K562 (cell line): ENCODE measurements around the gene SULT1A2. TPM values are rescaled to one million over a fixed set of nuclear protein-coding genes. Genes with fewer than 3 reads are reported as not detected.

Experiments used
- ATAC-seq: fragments of 200-7000 bp; cut with Tn5 transposase; 3 replicates; pipeline ENCODE4 v1.9.1; 2020; ENCODE audit warnings: moderate library complexity
- BruUV-seq: library from RNA; stranded (reverse); fragments of 400-500 nt; replicated peaks from 2 replicates; lab custom pipeline; 2021; lab: Mats Ljungman, UMichigan
- CTCF ChIA-PET: fragments of 300-600 bp; formaldehyde crosslinking; extraction: SDS; loops from one replicate; lab custom pipeline; 2021; ENCODE audit warnings: low intra/inter-chr PET ratio; lab: Yijun Ruan, JAX
- POLR2A ChIA-PET: fragments of 300-600, 350-650 bp; sonication (Branson Sonifier 250); formaldehyde crosslinking; extraction: SDS; loops from one replicate; lab custom pipeline; 2021; ENCODE audit warnings: antibody characterized with exemption, inconsistent platforms; lab: Yijun Ruan, JAX
- DNase-seq, 4 experiments: peaks; one replicate each; pipeline versions ENCODE4 v3.0.0 to v3.0.0-alpha.2; 2011 to 2018; ENCODE audit warnings: low spot score in 3 of 4, mixed read lengths in 3 of 4; ENCODE audit errors: extremely low read depth in 1 of 4
- FAIRE-seq: peaks from 2 replicates; lab custom pipeline; 2011; peaks lifted over from hg19 to GRCh38; lab: Jason Lieb, UNC
- H2AFZ ChIP-seq: 2 replicates; pipeline ENCODE4 v1.6.0; 2011; ENCODE audit warnings: low read depth, low read length, control low read depth, inconsistent platforms
- H3K27ac ChIP-seq: fragments of 200-600 bp; 3 replicates; pipeline ENCODE4 v1.8.0; 2011; ENCODE audit warnings: low read depth, mild to moderate bottlenecking, control low read depth, inconsistent platforms, low read length, moderate library complexity, mixed read lengths; ENCODE audit errors: extremely low read depth
- H3K27me3 ChIP-seq, 2 experiments: fragments of 300-600 bp in 1 of 2; 2 replicates in 1 of 2; 3 replicates in 1 of 2; pipeline versions ENCODE4 v1.6.0 to v1.8.0; 2011; ENCODE audit warnings: inconsistent platforms in 2 of 2, low read length in 2 of 2, mild to moderate bottlenecking in 1 of 2, mixed read lengths in 1 of 2, moderate library complexity in 1 of 2; ENCODE audit not compliant: control insufficient read depth in 2 of 2, insufficient read depth in 2 of 2
- H3K36me3 ChIP-seq: fragments of 300-600 bp; 3 replicates; pipeline ENCODE4 v1.8.0; 2011; ENCODE audit warnings: mild to moderate bottlenecking, low read length, inconsistent platforms; ENCODE audit not compliant: control insufficient read depth, insufficient read depth
- H3K4me1 ChIP-seq, 2 experiments: fragments of 200-600 bp in 1 of 2; replicated peaks in 1 of 2; 2 replicates in 1 of 2; 3 replicates in 1 of 2; pipeline versions ENCODE4 v1.5.1 to v1.8.0; 2011; ENCODE audit warnings: inconsistent platforms in 2 of 2, low read length in 2 of 2, mild to moderate bottlenecking in 1 of 2, mixed read lengths in 1 of 2, moderate library complexity in 1 of 2; ENCODE audit not compliant: control insufficient read depth in 2 of 2, insufficient read depth in 2 of 2
- H3K4me2 ChIP-seq: 2 replicates; pipeline ENCODE4 v1.6.1; 2011; ENCODE audit warnings: low read length, control low read depth, inconsistent platforms, mixed read lengths; ENCODE audit not compliant: insufficient read depth
- H3K4me3 ChIP-seq: fragments of 200-600 bp; sonication (generic), shearing (Covaris generic); 2 replicates; pipeline ENCODE4 v1.5.1; 2016; ENCODE audit warnings: control low read depth, inconsistent platforms
- H3K79me2 ChIP-seq: fragments of 200-600 bp; 3 replicates; pipeline ENCODE4 v1.8.0; 2011; ENCODE audit warnings: low read length, inconsistent platforms; ENCODE audit not compliant: control insufficient read depth, insufficient read depth
- H3K9ac ChIP-seq, 2 experiments: 2 replicates each; pipeline versions ENCODE4 v1.6.0 to v1.6.1; 2011; ENCODE audit warnings: low read depth in 2 of 2, low read length in 2 of 2, control low read depth in 1 of 2, inconsistent platforms in 1 of 2, mild to moderate bottlenecking in 1 of 2, mixed read lengths in 1 of 2; ENCODE audit not compliant: insufficient read depth in 1 of 2
- H3K9me1 ChIP-seq: one replicate; pipeline ENCODE4 v1.6.0; 2011; ENCODE audit warnings: inconsistent platforms, mild to moderate bottlenecking, low read length, moderate library complexity; ENCODE audit not compliant: control insufficient read depth, insufficient read depth
- H3K9me3 ChIP-seq: replicated peaks from 2 replicates; pipeline ENCODE4 v1.5.1; 2011; ENCODE audit warnings: low read depth, low read length, inconsistent platforms; ENCODE audit not compliant: control insufficient read depth, insufficient read depth
- H4K20me1 ChIP-seq: replicated peaks from 2 replicates; pipeline ENCODE4 v1.6.1; 2011; ENCODE audit warnings: low read length, inconsistent platforms, mixed read lengths; ENCODE audit not compliant: control insufficient read depth, insufficient read depth
- CXXC5 ChIP-seq: fragments of 250-450 bp; sonication (Bioruptor Pico); IDR thresholded peaks from 2 replicates; pipeline ENCODE4 v1.8.0; 2022; ENCODE audit warnings: inconsistent platforms, mild to moderate bottlenecking, moderate library complexity
- HSF4 ChIP-seq: fragments of 250-450 bp; sonication (Bioruptor Pico); IDR thresholded peaks from 2 replicates; pipeline ENCODE4 v2.1.2; 2022; ENCODE audit warnings: mild to moderate bottlenecking, moderate library complexity, borderline replicate concordance
- IFI16 ChIP-seq: fragments of 250-450 bp; sonication (Bioruptor Pico); IDR thresholded peaks from 2 replicates; pipeline ENCODE4 v2.1.2; 2022; ENCODE audit warnings: mild to moderate bottlenecking, inconsistent platforms
- ILF3 ChIP-seq: fragments of 450-650 bp; IDR thresholded peaks from 2 replicates; pipeline ENCODE4 v1.6.1; 2018; ENCODE audit warnings: antibody characterized with exemption, mild to moderate bottlenecking, moderate library complexity, borderline replicate concordance
- MED1 ChIP-seq: sonication (generic); formaldehyde crosslinking; IDR thresholded peaks from 2 replicates; pipeline ENCODE4 v1.8.1; 2023; ENCODE audit warnings: missing genetic modification reagents, borderline replicate concordance
- NR1H2 ChIP-seq: sonication (generic); formaldehyde crosslinking; IDR thresholded peaks from 2 replicates; pipeline ENCODE4 v1.4.0; 2020; ENCODE audit warnings: mild to moderate bottlenecking, missing genetic modification reagents
- PRMT5 ChIP-seq: sonication (generic); formaldehyde crosslinking; IDR thresholded peaks from 2 replicates; pipeline ENCODE4 v1.5.0; 2020; ENCODE audit warnings: missing genetic modification reagents
- SAP30 ChIP-seq: fragments of 200-600 bp; sonication (generic); IDR thresholded peaks from 2 replicates; pipeline ENCODE4 v1.6.1; 2012; ENCODE audit warnings: borderline replicate concordance, low read depth, mild to moderate bottlenecking, moderate library complexity, low read length, control low read depth, inconsistent platforms; ENCODE audit not compliant: insufficient read depth, poor library complexity, severe bottlenecking
- ZFPM2 ChIP-seq: fragments of 250-450 bp; sonication (Bioruptor Pico); IDR thresholded peaks from 2 replicates; pipeline ENCODE4 v1.5.1; 2022; ENCODE audit warnings: mild to moderate bottlenecking
- ZNF12 ChIP-seq: sonication (generic); formaldehyde crosslinking; IDR thresholded peaks from 2 replicates; pipeline ENCODE4 v1.4.0; 2020; ENCODE audit warnings: mild to moderate bottlenecking, missing genetic modification reagents
- ZNF143 ChIP-seq: sonication (generic); formaldehyde crosslinking; IDR thresholded peaks from 2 replicates; pipeline ENCODE4 v1.9.0; 2022; ENCODE audit warnings: mild to moderate bottlenecking, missing genetic modification reagents
- WGBS: fragments of 100-300 bp; shearing (Covaris generic); methylation state at CpG from one replicate; pipeline ENCODE4 v1.1.6; 2016; ENCODE audit warnings: low coverage, mixed read lengths; ENCODE audit not compliant: insufficient coverage; ENCODE audit errors: missing lambda C conversion rate; 5-methylcytosine and 5-hydroxymethylcytosine counted together
- in situ Hi-C: fragments of 300-500 bp; cut with MboI; formaldehyde crosslinking; loops from 4 replicates; pipeline ENCODE4 v1.15.0; 2018; ENCODE audit warnings: inconsistent platforms, mixed read lengths
- intact Hi-C: fragments of 100-400 bp; cut with micrococcal nuclease; formaldehyde crosslinking; loops from 2 replicates; pipeline ENCODE4 v1.14.2; 2022
- polyA plus RNA-seq, 8 experiments: library from polyadenylated mRNA; depleted of rRNA in 4 of 8; stranded (reverse) in 5 of 8; unstranded in 3 of 8; fragments of >200 nt; fragmentation: Nextera tagmentation in 2 of 8; fragmentation: Illumina TruSeq in 1 of 8; extraction: Ambion mirVana in 2 of 8; extraction: Trizol in 1 of 8; gene quantifications; 2 replicates each; pipeline versions ENCODE4 v1.2.1 to v1.2.3, GENCODE V29; 2011 to 2014; ENCODE audit warnings: inconsistent platforms in 1 of 8, missing spikeins in 1 of 8
- total RNA-seq, 7 experiments: library from RNA; depleted of rRNA in 6 of 7; stranded (reverse); fragments of >200 nt in 6 of 7; fragmentation: Illumina TruSeq in 2 of 7; extraction: Trizol in 2 of 7; gene quantifications; 2 replicates each; pipeline versions ENCODE4 v1.2.1 to v1.2.3, GENCODE V29; 2011 to 2021; ENCODE audit warnings: low replicate concordance in 1 of 7
- TF ChIP-seq, protein P1 (sequence below): fragments of 450-650 bp; formaldehyde crosslinking; IDR thresholded peaks from 2 replicates; pipeline ENCODE4 v1.4.0; 2022; ENCODE audit warnings: missing genetic modification characterization
- TF ChIP-seq, protein P2 (sequence below): sonication (generic); formaldehyde crosslinking; IDR thresholded peaks from 2 replicates; pipeline ENCODE4 v1.8.0; 2022; ENCODE audit warnings: missing genetic modification reagents, mild to moderate bottlenecking, borderline replicate concordance
- TF ChIP-seq, protein P3 (sequence below): fragments of 450-650 bp; formaldehyde crosslinking; IDR thresholded peaks from 2 replicates; pipeline ENCODE4 v1.4.0; 2022; ENCODE audit warnings: missing genetic modification characterization
- TF ChIP-seq, protein P4 (sequence below): fragments of 450-650 bp; formaldehyde crosslinking; IDR thresholded peaks from 2 replicates; pipeline ENCODE4 v1.4.0; 2020; ENCODE audit warnings: mild to moderate bottlenecking, moderate library complexity

The SULT1A2 gene
- total and polyA plus RNA-seq, 9 of the 15 experiments (the other 6 are each of a cell fraction or from before 2014, with no cell fraction given), result 0.73 to 3.2 (median 1.7) TPM

DNA sequence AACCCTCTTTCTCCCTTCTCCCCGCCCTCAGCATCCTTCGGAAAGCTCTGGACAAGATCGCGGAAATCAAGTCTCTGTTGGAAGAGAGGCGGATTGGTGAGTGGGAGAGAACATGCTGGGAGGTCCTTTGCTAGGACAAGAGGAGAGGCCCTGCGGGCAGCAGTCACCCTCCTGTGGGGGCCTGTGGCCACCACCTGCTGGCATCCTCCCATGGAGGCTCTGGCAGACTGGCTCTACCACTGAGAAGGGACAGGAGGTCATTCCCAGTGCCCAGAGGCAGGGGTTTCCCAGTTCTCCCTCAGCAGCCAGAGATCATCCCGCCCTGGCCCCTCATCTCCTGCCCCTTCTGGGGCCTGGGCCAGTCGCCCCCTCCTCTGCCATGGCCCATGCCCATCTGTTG, 7.8 kb downstream of the SULT1A2 start:
- ChIA-PET CTCF (no interaction called here), POLR2A (no interaction called here)
- no peaks in the 10 kb centered on the region for H3K9me3 ChIP-seq
- DNase-seq, result no peak
- no peaks in the 10 kb centered on the region for H3K27me3 ChIP-seq
- BruUV-seq, result no TSS peak
- ATAC-seq, result no peak
- no peak for FAIRE-seq
- no peaks in the 10 kb centered on the region for H3K79me2 ChIP-seq
- H3K4me3 ChIP-seq, result no peak overlapping the region
- peak overlapping the region in 1 of 2 experiments; percentile 20; a peak in 1 of 4 replicates for H3K9ac ChIP-seq
- H2AFZ ChIP-seq, result no peak overlapping the region
- H3K4me1 ChIP-seq, result no peaks in the 10 kb centered on the region
- no peak overlapping the region for H3K4me2 ChIP-seq
- in situ Hi-C loops, result no loop called here
- H3K36me3 ChIP-seq, result peaks cover 39% of the 10 kb centered on the region; the same call in 2 of the 3 replicates
- intact Hi-C loops, result no loop called here
- H3K27ac ChIP-seq, result no peak overlapping the region
- TF ChIP-seq CXXC5 (CRISPR knock-in tag) (no peak), IFI16 (CRISPR knock-in tag) (no peak), NR1H2 (CRISPR knock-in tag) (no peak), PRMT5 (CRISPR knock-in tag) (no peak), ZNF12 (CRISPR knock-in tag) (no peak), HSF4 (CRISPR knock-in tag) (no peak), ZFPM2 (CRISPR knock-in tag) (no peak), ILF3 (no peak), ZNF143 (no peak), SAP30 (no peak), MED1 (CRISPR knock-in tag) (no peak)
- TF ChIP-seq, protein P1, sequence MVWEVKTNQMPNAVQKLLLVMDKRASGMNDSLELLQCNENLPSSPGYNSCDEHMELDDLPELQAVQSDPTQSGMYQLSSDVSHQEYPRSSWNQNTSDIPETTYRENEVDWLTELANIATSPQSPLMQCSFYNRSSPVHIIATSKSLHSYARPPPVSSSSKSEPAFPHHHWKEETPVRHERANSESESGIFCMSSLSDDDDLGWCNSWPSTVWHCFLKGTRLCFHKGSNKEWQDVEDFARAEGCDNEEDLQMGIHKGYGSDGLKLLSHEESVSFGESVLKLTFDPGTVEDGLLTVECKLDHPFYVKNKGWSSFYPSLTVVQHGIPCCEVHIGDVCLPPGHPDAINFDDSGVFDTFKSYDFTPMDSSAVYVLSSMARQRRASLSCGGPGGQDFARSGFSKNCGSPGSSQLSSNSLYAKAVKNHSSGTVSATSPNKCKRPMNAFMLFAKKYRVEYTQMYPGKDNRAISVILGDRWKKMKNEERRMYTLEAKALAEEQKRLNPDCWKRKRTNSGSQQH (CRISPR knock-in tag), result no peak
- TF ChIP-seq, protein P2, sequence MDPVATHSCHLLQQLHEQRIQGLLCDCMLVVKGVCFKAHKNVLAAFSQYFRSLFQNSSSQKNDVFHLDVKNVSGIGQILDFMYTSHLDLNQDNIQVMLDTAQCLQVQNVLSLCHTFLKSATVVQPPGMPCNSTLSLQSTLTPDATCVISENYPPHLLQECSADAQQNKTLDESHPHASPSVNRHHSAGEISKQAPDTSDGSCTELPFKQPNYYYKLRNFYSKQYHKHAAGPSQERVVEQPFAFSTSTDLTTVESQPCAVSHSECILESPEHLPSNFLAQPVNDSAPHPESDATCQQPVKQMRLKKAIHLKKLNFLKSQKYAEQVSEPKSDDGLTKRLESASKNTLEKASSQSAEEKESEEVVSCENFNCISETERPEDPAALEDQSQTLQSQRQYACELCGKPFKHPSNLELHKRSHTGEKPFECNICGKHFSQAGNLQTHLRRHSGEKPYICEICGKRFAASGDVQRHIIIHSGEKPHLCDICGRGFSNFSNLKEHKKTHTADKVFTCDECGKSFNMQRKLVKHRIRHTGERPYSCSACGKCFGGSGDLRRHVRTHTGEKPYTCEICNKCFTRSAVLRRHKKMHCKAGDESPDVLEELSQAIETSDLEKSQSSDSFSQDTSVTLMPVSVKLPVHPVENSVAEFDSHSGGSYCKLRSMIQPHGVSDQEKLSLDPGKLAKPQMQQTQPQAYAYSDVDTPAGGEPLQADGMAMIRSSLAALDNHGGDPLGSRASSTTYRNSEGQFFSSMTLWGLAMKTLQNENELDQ (CRISPR knock-in tag), result no peak
- TF ChIP-seq, protein P3, sequence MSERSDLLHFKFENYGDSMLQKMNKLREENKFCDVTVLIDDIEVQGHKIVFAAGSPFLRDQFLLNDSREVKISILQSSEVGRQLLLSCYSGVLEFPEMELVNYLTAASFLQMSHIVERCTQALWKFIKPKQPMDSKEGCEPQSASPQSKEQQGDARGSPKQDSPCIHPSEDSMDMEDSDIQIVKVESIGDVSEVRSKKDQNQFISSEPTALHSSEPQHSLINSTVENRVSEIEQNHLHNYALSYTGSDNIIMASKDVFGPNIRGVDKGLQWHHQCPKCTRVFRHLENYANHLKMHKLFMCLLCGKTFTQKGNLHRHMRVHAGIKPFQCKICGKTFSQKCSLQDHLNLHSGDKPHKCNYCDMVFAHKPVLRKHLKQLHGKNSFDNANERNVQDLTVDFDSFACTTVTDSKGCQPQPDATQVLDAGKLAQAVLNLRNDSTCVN (CRISPR knock-in tag), result no peak
- TF ChIP-seq, protein P4, sequence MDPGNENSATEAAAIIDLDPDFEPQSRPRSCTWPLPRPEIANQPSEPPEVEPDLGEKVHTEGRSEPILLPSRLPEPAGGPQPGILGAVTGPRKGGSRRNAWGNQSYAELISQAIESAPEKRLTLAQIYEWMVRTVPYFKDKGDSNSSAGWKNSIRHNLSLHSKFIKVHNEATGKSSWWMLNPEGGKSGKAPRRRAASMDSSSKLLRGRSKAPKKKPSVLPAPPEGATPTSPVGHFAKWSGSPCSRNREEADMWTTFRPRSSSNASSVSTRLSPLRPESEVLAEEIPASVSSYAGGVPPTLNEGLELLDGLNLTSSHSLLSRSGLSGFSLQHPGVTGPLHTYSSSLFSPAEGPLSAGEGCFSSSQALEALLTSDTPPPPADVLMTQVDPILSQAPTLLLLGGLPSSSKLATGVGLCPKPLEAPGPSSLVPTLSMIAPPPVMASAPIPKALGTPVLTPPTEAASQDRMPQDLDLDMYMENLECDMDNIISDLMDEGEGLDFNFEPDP (CRISPR knock-in tag), result no peak
- H4K20me1 ChIP-seq, result no peaks in the 10 kb centered on the region
- 82% methylated on average over 6 of the region's 8 CpGs for WGBS
- no peaks in the 10 kb centered on the region for H3K9me1 ChIP-seq
